Measurements from ENCODE around the gene PPP1R14D. TPM values are rescaled to one million over a fixed set of nuclear protein-coding genes. Genes with fewer than 3 reads are reported as not detected.
"Not testable (repeated sequence)": the region's sequence is repeated elsewhere in the genome, so short reads cannot be mapped to it uniquely, and the experiment has no call there.

The PPP1R14D gene
- polyA plus RNA-seq, result 0.56 TPM

GRCh38 chr15:40828447-40829036, at the start of gene PPP1R14D:
Gene PPP1R14D, minus strand, starts transcription at chr15:40828708. Its CDS starts 67 bp downstream, at chr15:40828641.
- Mint-ChIP-seq H3K36me3 (peaks cover 4% of the 10 kb centered on the region), H3K4me1 (no peaks in the 10 kb centered on the region), H3K27me3 (peaks cover 3% of the 10 kb centered on the region), H3K27ac (no peak within 1 kb of the TSS), H3K4me3 (no peak within 1 kb of the TSS), H3K9me3 (peaks cover 0 to 2% (median 0%) of the 10 kb centered on the region in 3 donors)

- H3K27me3 Mint-ChIP-seq, result no peaks in the 10 kb centered on the region
- peaks cover 2 to 6% (median 3%) of the 10 kb centered on the region in 3 donors for H3K4me1 Mint-ChIP-seq
- no peaks in the 10 kb centered on the region for H3K36me3 Mint-ChIP-seq
- H3K9me3 Mint-ChIP-seq, result no peaks in the 10 kb centered on the region
- peak overlapping the region in 1 of 4 donors; percentile 45 for H3K4me3 Mint-ChIP-seq
- H3K27ac Mint-ChIP-seq, result no peak overlapping the region
Measured at GRCh38 chr15:40877694-40878093, 49.2 kb upstream of the PPP1R14D start.

GRCh38 chr15:40875991-40876730, 47.7 kb upstream of the PPP1R14D start:
- Mint-ChIP-seq H3K4me3 (peak overlapping the region in 1 of 4 donors; percentile 52), H3K27ac (no peak overlapping the region), H3K27me3 (no peaks in the 10 kb centered on the region), H3K4me1 (peaks cover 3 to 10% (median 6%) of the 10 kb centered on the region in 3 donors), H3K9me3 (no peaks in the 10 kb centered on the region), H3K36me3 (no peaks in the 10 kb centered on the region)

DNA sequence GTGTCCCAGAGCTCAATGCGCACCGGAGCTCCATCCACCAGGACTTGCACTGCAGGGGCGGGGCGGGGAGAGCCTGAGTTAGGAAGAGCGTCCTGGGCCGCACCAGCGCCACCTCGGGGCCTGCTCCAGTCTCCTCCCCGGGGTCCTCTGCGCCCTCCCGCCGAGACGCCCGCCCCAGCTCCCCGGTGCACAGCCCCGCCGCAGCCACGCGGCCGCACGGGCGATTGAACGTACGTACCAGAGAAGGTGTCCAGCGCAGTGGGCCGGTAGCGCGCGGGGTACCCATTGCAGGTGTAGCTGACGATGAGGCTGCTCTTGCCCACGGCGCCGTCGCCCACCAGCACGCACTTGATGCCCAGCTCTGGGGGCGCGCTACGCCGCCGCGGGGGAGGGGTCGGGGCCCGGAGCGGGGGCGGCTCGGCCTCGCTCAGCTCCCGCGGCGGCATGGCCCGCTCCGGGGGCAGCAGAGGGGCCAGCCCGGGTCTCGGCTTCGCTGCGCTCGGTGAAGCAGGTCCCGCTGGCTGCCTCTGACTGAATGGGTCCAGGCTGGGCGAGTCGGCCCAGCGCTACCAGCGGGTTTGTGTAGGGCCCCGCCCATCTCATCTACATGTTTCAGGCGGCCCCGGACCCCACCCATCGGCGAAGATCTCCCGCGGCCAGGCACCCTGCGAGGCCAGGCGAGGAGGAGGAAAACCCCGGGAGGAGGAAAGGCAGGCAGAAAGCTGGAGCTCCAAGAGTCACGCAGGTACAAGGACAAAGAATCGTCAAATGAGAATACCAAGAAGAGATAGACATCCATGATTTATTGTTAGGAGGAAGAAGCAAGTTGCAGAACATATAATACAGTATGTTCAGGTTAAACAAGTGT, 45.4 kb upstream of the PPP1R14D start, which contains the start of gene RHOV:
TSS of gene RHOV (minus strand) at position 541 of the 868 bp plus-strand sequence. CDS start at position 446, 95 bp downstream.
- Mint-ChIP-seq H3K27me3 (no peaks in the 10 kb centered on the region), H3K4me1 (peaks cover 3 to 10% (median 6%) of the 10 kb centered on the region in 3 donors), H3K27ac (no peak within 1 kb of the TSS), H3K9me3 (no peaks in the 10 kb centered on the region), H3K4me3 (peak within 1 kb of the TSS; percentile 80 to 94 (median 87)), H3K36me3 (peaks cover 2% of the 10 kb centered on the region)

- Mint-ChIP-seq H3K27me3 (no peaks in the 10 kb centered on the region), H3K9me3 (no peaks in the 10 kb centered on the region), H3K27ac (peak overlapping the region in 1 of 3 donors; percentile 42), H3K36me3 (peaks cover 2% of the 10 kb centered on the region), H3K4me3 (peak overlapping the region; percentile 77 to 91 (median 83)), H3K4me1 (peaks cover 3 to 10% (median 6%) of the 10 kb centered on the region in 3 donors)
Measured at GRCh38 chr15:40872791-40873693, 44.5 kb upstream of the PPP1R14D start.

GRCh38 chr15:40871749-40872617, 43.5 kb upstream of the PPP1R14D start:
- H3K9me3 Mint-ChIP-seq, result no peaks in the 10 kb centered on the region
- peaks cover 2% of the 10 kb centered on the region for H3K36me3 Mint-ChIP-seq
- H3K4me3 Mint-ChIP-seq, result peak overlapping the region in 2 of 4 donors; percentile 25 to 87
- peaks cover 3 to 10% (median 6%) of the 10 kb centered on the region in 3 donors for H3K4me1 Mint-ChIP-seq
- no peaks in the 10 kb centered on the region for H3K27me3 Mint-ChIP-seq
- peak overlapping the region; percentile 42 to 68 (median 54) for H3K27ac Mint-ChIP-seq

DNA sequence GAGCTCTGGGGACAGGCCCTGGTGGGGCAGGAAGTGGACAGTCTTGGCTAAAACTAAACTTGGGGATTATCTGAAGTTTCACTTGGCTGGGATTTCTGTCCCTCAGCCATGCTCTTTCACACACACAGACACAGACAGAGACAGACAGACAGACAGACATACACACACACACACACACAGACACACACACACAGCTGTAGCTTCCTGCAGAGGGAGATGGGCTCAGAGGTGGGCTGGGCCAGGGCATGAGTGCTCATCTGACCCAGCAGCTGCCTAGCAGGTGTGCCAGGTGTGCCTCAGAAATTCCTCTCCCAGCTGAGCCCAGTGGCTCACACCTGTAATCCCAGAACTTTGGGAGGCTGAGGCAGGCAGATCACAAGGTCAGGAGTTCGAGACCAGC, 42.2 kb upstream of the PPP1R14D start:
- no peak overlapping the region for H3K27ac Mint-ChIP-seq
- peaks cover 3 to 10% (median 6%) of the 10 kb centered on the region in 3 donors for H3K4me1 Mint-ChIP-seq
- H3K36me3 Mint-ChIP-seq, result peaks cover 2% of the 10 kb centered on the region
- H3K9me3 Mint-ChIP-seq, result no peaks in the 10 kb centered on the region
- peak overlapping the region in 1 of 4 donors; percentile 31 for H3K4me3 Mint-ChIP-seq
- H3K27me3 Mint-ChIP-seq, result no peaks in the 10 kb centered on the region

GRCh38 chr15:40869686-40870085, 41.2 kb upstream of the PPP1R14D start:
- H3K27me3 Mint-ChIP-seq, result no peaks in the 10 kb centered on the region
- H3K27ac Mint-ChIP-seq, result no peak overlapping the region
- H3K4me1 Mint-ChIP-seq, result peaks cover 3 to 10% (median 6%) of the 10 kb centered on the region in 3 donors
- no peak overlapping the region for H3K4me3 Mint-ChIP-seq
- H3K36me3 Mint-ChIP-seq, result peaks cover 2% of the 10 kb centered on the region
- no peaks in the 10 kb centered on the region for H3K9me3 Mint-ChIP-seq

- Mint-ChIP-seq H3K27ac (no peak overlapping the region), H3K9me3 (no peaks in the 10 kb centered on the region), H3K4me3 (no peak overlapping the region), H3K36me3 (peaks cover 2% of the 10 kb centered on the region), H3K27me3 (no peaks in the 10 kb centered on the region), H3K4me1 (peaks cover 0 to 7% (median 0%) of the 10 kb centered on the region in 3 donors)
Measured at GRCh38 chr15:40867199-40867598, 38.7 kb upstream of the PPP1R14D start.

- Mint-ChIP-seq H3K4me1 (peaks cover 0 to 6% (median 0%) of the 10 kb centered on the region in 3 donors), H3K9me3 (no peaks in the 10 kb centered on the region), H3K36me3 (no peaks in the 10 kb centered on the region), H3K27ac (no peak overlapping the region), H3K27me3 (no peaks in the 10 kb centered on the region), H3K4me3 (peak overlapping the region in 1 of 4 donors; percentile 61)
Measured at GRCh38 chr15:40863660-40864270, 35.3 kb upstream of the PPP1R14D start.

- not testable (repeated sequence) for H3K36me3 Mint-ChIP-seq, H3K4me3 Mint-ChIP-seq, H3K27me3 Mint-ChIP-seq, H3K4me1 Mint-ChIP-seq, H3K9me3 Mint-ChIP-seq, H3K27ac Mint-ChIP-seq
Measured at GRCh38 chr15:40861147-40861546, 32.6 kb upstream of the PPP1R14D start.

- Mint-ChIP-seq H3K36me3 (no peaks in the 10 kb centered on the region), H3K27me3 (no peaks in the 10 kb centered on the region), H3K27ac (peak overlapping the region in 1 of 3 donors; percentile 78), H3K4me1 (peaks cover 1 to 6% (median 2%) of the 10 kb centered on the region in 3 donors), H3K9me3 (no peaks in the 10 kb centered on the region), H3K4me3 (no peak overlapping the region)
Measured at GRCh38 chr15:40859206-40859851, 30.8 kb upstream of the PPP1R14D start.

All from IgD-negative memory B cell (primary cell).